Measurements from ENCODE around the gene CAMK2N2.

The CAMK2N2 gene

GRCh38 chr3:184240384-184241140 is 20.8 kb downstream of the CAMK2N2 start:
- no peak for DNase-seq (ENCODE audit: low read depth, low spot score)

GRCh38 chr3:184239708-184240107 is 21.6 kb downstream of the CAMK2N2 start:
- no peak for DNase-seq (ENCODE audit: low read depth, low spot score)

GRCh38 chr3:184239221-184239620 is 22.1 kb downstream of the CAMK2N2 start:
- no peak for DNase-seq (ENCODE audit: low read depth, low spot score)

GRCh38 chr3:184238246-184238818 is 23.0 kb downstream of the CAMK2N2 start:
- no peak for DNase-seq (ENCODE audit: low read depth, low spot score)

GRCh38 chr3:184237807-184238206 is 23.5 kb downstream of the CAMK2N2 start:
- no peak for DNase-seq (ENCODE audit: low read depth, low spot score)

GRCh38 chr3:184237211-184237610 is 24.1 kb downstream of the CAMK2N2 start:
- no peak for DNase-seq (ENCODE audit: low read depth, low spot score)

GRCh38 chr3:184236636-184237035 is 24.7 kb downstream of the CAMK2N2 start:
- DNase-seq (ENCODE audit: low read depth, low spot score): no peak

- DNase-seq (ENCODE audit: low read depth, low spot score): no peak
Measured at GRCh38 chr3:184236033-184236410, 25.3 kb downstream of the CAMK2N2 start.

- no peak for DNase-seq (ENCODE audit: low read depth, low spot score)
Measured at GRCh38 chr3:184235381-184236032, 25.8 kb downstream of the CAMK2N2 start.

- no peak for DNase-seq (ENCODE audit: low read depth, low spot score)
Measured at GRCh38 chr3:184234671-184235380, 26.5 kb downstream of the CAMK2N2 start.

- DNase-seq (ENCODE audit: low read depth, low spot score): no peak
Measured at GRCh38 chr3:184234224-184234623, 27.1 kb downstream of the CAMK2N2 start.

GRCh38 chr3:184233127-184233843 is 28.1 kb downstream of the CAMK2N2 start:
- no peak for DNase-seq (ENCODE audit: low read depth, low spot score)

- DNase-seq (ENCODE audit: low read depth, low spot score): no peak
Measured at GRCh38 chr3:184231671-184232070, 29.7 kb downstream of the CAMK2N2 start.

- DNase-seq (ENCODE audit: low read depth, low spot score): no peak
Measured at GRCh38 chr3:184230603-184231528, 30.5 kb downstream of the CAMK2N2 start.

GRCh38 chr3:184230081-184230602 is 31.2 kb downstream of the CAMK2N2 start:
- DNase-seq (ENCODE audit: low read depth, low spot score): no peak

- peak; percentile 82 for DNase-seq (ENCODE audit: low read depth, low spot score)
Measured at GRCh38 chr3:184229394-184230080, 31.8 kb downstream of the CAMK2N2 start, which contains the start of gene VWA5B2. Gene VWA5B2, plus strand, starts transcription at chr3:184229585. Its CDS starts 944 bp downstream, at chr3:184230529.

GRCh38 chr3:184228376-184229137 is 32.8 kb downstream of the CAMK2N2 start:
- no peak for DNase-seq (ENCODE audit: low read depth, low spot score)

GRCh38 chr3:184227481-184227935 is 33.8 kb downstream of the CAMK2N2 start:
- DNase-seq (ENCODE audit: low read depth, low spot score): peak; percentile 60

GRCh38 chr3:184223946-184224345 is 37.4 kb downstream of the CAMK2N2 start:
- no peak for DNase-seq (ENCODE audit: low read depth, low spot score)
